CD4-positive, alpha-beta T cell treated with Interleukin-12 subunit alpha and Interleukin-12 subunit beta, for 1 hour (primary cell): ENCODE data around the gene SAMD14.

Source experiments
- DNase-seq: peaks from one replicate; pipeline ENCODE4 v3.0.0-alpha.2; 2020

Gene SAMD14

DNA sequence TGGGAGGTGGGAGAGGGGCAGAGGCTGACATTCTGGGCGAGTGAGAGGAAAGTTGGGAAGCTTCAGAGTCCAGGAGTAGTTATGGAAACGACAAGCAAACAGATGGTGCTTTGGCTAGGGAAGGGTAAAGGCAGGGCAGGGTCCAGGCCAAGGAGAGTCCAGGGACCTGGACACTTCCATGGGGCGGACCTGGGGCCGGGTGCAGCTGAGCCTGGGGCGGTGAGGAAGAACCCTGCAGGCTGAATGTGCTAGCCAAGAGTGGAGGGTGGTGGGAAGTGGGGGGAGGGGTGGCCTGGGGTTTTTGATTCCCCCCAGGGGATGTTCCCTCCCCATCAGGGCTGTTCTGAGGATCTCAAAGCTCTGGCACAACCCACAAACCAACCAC, 17.9 kb upstream of the SAMD14 start:
- DNase-seq: no peak

DNA sequence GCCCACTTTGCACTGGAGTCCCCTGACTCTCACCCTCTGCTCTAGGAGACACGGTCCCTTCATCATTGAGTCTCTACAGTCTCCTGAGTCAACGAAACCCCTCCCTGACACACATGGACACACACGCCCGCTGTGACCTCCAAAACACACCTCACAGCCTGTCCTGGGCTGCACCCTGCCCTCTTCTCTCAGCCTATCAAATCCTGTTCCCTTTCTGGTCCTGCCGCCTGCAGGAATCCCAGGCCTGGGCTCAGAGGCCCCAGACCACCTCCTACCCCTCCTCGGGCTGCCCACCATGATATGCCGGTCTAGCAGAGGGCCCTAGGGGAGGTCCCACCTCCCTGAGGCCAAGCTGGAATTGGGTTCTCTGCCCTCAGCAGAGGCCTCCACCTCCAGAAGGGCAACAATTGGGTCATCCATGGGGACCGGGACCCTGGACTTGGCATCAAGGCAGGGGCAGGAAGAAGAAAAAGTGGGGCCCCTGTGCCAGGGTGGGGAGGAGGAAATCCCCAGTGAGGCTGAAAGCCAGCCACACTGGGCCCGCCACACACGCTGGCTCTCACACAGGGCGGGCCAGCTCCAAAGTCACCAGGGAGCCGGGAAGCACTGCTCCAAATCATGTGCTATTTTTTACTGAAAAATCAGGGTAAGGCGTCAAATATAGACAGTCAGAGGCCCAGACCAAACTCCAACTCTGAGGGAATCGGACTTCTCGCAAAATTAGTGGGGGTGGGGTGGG, 17.1 kb upstream of the SAMD14 start:
- no peak for DNase-seq

DNA sequence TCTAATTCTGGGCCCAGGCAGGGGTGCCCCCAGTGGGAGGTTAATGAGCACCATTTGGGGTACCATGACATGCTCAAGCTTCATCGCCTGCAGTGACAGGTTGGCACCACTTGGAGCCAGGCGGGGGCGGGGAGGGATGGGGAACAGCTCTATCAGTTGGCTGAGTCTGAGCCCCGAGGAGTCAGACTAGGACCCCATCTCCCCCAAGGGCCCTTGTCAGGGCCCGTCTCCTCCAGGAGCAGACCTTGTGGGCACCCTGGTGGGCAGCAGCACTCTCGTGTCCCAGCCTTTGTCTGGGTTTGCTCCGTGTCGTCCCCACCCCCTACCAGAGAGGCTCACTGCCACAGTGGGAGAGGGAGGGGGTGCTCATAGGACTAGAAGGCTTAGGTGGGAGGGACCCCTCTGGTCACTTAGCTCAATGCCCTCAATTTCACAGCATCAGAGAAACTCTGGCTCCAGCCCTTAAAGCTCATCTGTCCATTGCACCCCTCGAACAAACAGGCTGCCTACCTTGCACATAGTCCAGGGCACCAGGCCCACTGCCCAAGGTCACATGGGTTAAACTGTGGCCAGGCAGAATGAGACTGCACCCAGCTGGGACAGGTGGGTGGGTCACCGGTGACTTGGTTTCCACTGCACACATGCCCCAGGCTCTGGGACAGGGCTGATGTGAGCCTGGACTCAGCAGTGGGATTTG, 16.4 kb upstream of the SAMD14 start:
- no peak for DNase-seq

DNA sequence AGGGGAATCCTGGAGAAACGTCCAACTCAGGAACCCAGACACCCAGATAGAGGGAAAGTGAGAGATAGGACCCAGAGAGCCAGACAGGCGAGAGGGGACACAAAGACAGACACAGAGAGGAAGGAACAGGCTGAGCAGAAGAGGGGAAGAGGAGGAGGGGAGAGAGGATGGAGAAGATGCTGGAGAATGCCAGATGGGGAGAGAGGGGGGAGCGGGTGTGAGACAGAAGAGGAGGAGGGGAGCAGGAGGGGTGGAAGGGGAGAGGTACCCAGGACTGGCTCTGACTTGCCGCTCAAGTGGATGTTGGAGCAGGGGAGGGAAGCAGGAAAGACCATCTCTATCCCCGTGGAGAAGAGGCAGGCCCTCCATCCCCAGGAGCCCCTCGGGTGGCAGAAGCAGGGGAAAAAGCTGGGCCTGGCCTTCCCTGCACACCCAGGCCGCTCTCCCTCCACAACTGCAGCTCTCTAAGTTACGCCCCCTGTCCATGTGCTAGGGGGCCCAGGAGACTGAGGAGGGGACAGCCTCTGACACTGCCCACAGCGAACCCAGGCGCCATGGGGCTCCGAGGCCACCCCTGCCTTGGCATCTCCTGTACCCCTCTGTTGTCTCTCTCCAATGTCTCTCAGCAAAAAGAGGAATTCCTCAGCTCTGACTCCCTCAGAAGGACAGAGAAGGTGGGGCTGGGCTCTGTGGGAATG, 15.7 kb upstream of the SAMD14 start:
- no peak for DNase-seq

DNA sequence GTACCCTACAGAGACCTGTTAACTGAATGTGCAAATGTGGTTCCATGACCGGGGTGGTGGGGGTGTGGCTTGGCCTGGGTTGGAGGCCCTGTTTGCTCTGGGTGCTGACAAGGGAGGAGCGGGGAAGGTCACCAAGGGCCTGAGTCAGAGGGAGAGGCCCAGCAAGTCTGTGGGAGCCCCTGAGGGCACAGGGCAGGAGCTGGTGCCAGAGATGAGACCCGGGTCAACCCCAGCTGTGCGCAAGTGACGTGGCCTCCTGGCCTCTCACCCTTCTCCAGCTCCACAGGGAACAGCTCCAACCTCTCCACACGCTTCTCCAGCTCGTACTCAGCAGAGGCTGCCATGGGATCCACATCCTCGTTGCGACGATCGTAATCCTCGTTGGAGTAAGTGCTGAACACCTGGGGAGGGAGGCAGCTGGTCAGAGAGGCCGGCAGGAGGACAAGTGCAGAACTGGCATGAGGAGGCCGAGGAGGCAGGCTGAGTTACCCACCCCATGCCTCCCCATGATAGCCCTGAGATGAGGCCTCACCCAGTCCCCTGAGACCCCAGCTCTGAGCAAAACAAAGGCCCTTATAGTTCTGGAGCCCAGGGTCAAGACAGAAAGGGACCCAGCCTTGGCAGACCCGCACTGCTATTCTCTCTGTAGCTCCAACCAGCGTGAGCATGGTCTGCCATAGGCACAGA, 15.0 kb upstream of the SAMD14 start:
- DNase-seq: no peak

DNA sequence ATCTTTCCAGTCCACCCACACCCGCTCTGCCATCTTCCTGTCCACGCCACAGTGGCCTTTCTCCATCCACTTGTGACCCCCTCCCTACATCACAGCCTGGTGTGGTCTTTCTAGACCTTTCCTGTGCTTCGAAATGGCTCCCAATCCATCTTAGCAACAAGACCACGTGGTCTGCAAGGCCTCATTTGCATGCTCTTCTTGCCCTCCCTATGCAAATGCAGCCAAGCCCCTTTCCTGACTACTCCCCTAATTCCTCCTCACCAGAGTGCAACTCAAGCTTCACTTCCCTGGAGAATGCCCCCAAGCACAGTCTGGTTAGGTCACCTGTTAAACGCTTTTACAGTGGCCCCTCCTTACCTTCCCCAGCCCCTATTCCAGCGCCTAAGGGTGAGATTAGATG, 14.4 kb upstream of the SAMD14 start:
- no peak for DNase-seq

DNA sequence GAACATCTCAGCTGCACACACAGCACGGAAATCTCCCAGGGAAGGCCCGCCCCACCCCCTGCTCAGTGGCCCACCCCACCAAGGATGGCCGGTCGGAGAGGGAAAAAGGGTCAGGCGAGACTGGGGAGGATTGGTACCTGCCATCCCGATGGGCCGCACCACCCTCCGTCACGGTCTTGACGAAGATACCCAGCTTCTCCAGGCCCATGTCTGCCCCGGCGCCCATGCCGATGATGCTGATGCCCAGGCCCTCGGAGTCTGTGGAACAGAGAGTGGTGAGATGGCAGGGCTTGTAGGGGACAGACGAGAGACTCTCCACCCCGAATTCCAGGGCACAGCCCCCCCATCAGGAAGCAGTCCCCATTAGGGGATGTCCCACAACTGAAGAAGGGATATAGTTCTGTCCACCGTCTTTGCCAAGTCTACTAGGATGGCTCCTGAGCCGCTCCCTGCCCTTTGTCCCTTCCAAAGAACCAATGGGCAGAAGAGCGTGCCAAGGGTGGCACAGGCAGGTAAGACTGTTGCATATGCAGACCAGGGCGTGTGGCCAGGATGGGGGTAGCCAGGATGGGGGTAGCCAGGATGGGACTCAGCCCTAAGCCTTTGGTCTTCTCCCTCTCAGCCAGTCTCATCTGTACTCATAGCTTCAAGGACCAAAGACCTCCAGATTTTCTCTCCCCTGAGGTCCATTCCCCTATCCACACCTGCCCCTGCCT, 13.7 kb upstream of the SAMD14 start:
- DNase-seq: no peak

DNA sequence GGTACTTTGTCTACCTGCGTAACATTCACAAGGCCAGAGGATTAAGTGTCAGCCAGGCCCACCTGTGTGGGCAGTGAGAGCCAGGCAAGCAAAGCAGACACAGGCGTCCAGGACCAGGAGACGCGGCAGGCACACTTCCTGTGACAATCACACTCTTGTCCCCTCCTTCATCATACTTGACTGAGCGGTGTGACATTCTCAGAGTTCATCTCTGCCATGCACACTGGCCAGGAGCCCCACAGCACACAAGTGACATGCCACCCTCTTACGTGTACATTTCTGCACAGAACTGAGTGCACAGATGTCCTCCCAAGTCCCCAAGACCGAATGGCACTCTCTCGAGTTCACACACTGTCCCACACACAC, 11.8 kb upstream of the SAMD14 start:
- DNase-seq: no peak

DNA sequence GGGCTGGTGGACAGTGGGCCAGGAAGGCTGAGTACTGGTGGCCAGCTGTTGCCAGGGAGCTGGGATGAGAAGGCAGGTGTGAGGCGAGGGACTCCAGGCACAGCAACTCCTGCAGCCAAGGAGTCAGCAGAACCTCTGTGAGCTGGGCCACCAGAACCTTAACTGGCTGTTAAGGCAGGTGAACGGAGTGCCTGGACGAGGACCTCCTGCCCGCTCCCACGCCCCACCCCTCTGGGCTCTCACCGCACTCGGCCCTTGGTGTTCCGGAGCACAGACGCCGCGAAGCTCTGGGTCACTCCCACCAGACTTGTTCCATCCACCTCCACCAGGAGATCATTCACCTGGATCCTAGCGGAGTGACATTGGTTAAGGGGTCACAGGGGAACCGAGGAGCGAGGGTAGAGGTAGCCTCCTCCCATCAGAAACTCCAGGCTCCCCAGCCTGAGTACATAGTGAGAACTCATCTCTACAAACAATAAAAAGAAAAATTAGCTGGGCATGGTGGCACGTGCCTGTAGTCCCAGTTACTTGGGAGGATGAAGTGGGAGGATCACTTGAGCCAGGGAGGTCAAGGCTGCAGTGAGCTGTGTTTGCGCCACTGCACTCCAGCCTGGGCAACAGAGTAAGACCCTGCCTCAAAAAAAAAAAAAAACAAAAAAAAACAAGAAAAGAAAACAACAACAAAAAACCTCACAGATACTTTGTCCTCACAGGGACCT, 11.2 kb upstream of the SAMD14 start:
- no peak for DNase-seq

DNA sequence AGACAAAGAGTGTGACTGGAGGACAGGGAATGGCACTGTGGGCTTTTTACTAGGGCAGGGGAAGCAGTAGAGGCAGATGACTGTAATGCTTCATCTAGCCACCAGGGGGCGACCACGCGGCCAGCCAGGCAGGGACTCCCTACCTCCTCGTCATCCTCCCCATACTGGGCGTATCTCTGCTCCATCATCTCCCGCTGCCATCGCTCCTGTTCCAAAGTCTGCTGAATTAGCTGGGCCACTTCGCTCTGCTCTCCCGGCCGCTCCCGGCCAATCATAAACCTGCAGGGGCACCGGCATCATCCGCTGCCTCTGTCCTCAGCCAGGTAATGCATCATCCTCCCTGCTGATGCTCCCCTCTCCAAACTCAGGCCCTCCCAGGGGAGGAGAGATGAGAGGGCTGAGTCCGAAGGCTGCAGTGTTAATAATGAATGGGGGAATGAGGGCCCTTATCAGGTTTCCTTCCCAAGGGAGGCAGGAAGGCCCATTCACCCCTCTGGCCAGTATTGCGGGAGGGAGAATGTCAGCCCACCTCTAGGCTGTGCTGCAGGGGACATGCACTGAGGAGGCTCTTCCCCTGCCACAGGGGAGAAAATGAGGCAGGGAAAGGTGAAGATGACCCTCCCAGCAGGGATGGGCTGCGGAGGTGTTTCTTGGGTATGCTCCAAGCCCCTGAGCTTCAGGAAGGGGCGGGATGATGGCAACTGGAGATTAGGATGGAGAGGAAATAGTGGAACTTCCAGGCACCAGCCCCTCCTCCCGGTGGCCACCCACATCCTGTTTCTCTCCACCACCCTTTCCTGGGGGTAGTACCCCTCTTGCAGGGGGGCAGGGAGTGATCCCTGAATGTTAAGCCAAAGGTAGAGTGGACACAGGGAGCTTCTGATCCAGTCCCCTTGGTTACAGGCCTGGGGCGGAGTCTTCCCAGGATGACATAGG, 10.3 kb upstream of the SAMD14 start:
- peak; percentile 85 for DNase-seq

DNA sequence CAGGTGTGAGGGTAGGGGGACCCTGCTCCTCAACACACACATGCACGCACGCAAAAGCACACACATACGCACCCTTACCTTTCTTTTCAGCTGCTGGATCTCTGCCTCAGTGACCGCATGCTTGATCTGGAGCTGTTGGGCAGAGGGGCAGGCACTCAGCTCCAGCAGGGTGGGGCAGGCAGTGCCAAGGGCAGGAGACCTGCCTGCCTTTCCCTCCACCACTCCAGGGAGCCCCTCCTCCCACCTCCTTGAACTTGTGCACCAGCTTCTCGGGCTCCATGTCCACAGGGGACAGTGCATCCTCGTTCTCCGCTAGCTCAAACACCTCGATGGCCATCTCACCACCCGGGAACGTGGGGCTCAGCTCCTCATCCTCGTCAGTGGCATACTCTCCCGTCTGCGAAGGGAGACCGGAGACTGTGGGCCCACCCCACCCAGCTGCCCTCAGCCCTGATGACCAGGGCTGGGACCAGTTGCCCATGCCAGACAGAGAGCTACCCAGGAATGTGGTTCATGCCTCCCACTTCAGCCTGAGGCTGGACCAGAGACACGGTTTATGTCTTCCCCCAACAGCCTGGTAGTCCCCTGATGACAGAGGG, 9.3 kb upstream of the SAMD14 start:
- no peak for DNase-seq

DNA sequence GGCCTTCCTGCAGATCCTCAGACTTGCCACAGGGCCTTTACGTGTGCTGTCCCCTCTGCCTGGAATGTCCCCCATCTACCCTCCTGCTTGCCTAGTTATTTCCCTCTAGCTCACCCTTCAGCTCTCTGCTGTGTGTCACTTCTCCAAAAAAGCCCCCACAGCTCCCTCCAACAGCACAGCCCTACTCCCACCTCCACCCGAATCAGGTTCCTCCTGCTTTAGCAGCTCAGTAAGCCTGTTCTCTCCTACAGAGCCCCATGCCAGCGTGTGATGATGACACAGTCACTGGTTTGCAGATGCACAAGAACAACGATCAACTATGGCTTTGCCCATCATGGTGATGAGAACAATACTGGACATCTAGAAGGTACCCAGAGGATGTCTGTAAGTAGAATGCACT, 7.1 kb upstream of the SAMD14 start:
- no peak for DNase-seq

DNA sequence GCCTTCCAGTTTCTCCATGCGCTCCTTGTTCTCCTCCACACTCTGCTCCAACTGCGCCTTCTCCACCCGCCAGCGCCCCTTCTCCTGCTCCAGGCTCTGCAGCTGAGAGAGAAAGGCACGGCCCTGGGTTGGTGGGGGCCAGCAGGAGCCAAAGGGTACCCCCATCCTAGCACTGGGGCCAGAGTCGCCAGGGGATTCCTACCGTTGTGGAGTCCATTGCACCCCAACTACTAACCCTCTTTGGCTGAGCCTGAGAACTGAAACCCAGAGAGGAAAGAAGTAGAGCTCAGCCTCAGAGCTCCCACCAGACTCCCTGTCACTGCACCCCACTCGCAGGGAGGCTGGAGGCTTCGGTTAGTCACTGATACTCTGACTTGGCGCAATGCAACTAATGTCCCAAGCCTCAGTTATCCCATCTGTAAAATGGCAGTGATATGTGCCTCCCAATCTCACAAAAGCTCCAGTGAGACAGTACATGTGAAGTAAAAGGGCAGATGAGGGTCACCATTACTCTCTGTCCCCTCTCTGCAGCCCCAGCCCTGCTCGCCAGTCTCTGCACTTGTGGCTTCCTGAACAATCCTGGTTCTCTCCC, 6.2 kb upstream of the SAMD14 start:
- no peak for DNase-seq

DNA sequence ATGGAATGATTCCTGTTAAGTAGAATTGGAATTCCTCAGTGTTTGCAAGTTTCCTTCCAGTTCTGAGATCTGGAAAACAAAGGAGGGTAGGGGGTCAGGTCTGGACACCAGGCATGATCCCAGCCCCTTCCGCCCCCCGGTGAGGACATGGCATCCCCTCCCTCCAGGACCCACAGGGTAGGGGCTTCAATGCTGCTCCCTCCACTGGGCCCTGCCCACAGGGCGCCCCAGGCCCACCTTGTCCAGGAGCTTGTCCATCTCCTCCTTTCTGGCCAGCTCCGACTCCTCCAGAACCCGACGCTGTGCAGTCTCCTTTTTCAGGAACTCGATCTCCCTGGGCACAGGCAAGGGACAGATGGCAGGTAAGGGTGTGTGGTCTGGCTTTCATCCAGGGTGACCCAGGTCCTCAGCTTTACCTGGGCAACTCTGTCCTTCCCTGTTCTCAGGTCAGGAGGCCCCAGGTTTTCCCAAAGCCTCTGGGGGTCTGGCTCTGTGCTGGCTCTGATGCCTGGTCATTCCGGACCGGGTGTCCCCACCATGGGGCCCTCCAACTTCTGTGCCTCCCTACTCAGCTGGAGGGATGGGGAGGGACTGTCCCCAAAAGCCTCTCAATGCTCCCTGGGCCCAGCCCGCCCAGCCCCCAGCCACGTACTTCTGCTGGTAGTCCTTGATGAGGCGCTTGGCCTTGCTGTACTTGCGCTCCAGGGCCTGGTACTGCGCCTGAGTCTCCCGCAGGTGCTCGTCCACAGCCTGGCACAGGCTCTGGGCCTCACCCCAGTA, 5.5 kb upstream of the SAMD14 start:
- DNase-seq: no peak

DNA sequence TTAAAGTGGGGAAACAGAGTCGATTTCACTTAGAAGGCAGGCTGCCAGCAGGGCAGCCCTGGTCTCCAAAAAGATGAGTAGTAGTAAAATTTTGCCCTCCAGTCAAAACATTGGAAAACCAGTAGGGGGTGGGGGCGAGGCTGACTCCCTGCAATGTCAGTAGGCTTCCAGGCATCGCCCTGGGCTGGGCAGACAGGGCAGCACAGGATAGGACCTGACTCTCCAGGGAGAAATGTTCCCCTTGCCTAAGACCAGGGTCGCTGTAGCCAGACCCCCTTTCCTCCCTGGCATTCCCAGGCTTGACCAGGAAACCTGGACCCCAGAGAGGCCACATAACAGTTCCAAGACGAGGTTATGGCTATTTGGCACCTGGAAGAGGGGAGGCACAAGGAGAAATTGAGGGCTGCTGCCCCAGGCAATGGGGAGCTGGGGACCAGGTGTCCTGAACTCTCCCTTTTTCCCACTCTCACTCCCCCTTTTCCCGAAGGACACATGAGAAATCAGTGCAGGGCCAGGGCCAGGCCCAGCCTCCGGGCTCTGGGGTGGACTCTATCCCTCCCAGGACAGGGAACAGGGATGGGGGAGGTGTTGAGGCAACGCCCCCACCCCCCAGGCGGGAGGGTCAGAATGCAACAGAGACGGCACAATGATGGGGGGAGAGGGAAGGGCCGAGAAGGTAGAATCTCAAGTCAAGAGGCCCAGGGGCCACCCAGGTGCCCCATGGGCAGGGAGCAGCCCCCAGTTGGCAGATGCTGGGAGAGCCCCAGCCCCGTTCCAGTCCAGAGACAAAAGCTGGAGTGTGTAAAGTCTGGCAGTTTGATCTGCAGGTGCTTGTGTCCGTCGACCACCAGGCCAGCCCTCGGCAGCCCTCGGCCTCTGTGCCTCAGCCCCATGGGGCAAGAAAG, 4.5 kb upstream of the SAMD14 start:
- DNase-seq: no peak

DNA sequence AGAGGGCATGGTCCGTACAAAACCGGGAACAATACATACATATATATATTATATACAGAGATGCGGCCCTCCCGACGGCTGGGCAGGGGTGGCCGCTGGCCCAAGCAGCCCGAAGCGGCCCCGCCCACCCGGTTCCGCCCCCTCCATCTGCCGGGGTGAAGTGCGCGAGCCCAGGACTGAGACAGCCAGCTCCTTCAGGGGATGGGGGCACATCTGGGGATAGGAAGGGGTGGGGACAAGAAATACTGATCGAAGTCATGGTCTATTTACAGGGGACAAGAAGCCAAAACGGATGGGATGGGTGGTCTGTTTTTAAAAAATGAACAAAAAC, 3.8 kb upstream of the SAMD14 start:
- DNase-seq: no peak

DNA sequence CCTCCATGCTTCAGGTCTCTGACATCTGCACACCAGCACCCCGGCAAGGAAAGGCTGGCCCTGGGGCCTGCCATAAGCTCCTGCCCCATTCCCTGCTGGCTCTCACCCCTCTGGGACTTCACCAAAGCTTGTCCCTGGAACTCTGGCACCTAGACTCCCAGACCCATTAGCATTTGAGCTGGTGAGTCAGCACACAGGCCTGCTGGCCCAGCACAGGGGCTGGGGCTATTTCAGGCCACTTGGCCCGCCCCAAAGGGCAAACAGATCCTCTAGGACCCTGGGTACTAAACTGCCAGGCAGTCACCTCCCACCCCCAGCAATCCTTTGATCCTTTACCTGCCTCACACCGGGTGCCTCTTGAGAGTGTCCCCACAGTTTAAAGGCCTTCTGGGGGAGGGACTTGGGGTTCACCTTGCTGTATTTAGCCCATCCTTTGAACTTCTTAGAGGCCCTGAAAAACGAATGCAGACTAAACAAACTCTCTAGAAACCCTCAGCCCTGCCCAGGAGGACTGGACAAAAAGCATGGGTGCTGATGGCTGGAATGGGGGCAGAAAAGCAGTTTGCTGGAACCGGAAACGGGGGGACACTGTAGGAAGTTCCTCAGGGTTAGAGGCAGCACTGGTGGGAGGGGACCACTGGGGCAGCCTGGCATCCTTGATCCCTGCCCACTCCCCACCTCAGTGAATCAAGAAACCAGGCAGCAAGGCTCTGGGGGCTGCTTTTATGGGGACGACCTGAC, 3.2 kb upstream of the SAMD14 start:
- no peak for DNase-seq
